IMR-90 (cell line): ENCODE data around the gene HMG20B. TPM values are rescaled to one million over a fixed set of nuclear protein-coding genes. Genes with fewer than 3 reads are reported as not detected.

Source experiments
- ATAC-seq: fragments of 200-7000 bp; cut with Tn5 transposase; 2 replicates; pipeline ENCODE4 v1.9.1; 2020; ENCODE audit warnings: low read depth, mild to moderate bottlenecking, moderate library complexity
- BruUV-seq: library from RNA; stranded (reverse); fragments of 400-500 nt; replicated peaks from 2 replicates; lab custom pipeline; 2021; lab: Mats Ljungman, UMichigan
- CTCF ChIA-PET: fragments of 300-600 bp; formaldehyde crosslinking; extraction: SDS; loops from one replicate; lab custom pipeline; 2021; ENCODE audit warnings: antibody characterized with exemption; lab: Yijun Ruan, JAX
- POLR2A ChIA-PET: fragments of 300-600 bp; sonication (Branson Sonifier 250); formaldehyde crosslinking; loops from one replicate; lab custom pipeline; 2022; ENCODE audit warnings: antibody characterized with exemption; ENCODE audit not compliant: unreplicated experiment; lab: Charles Lee
- DNase-seq: peaks from one replicate; pipeline ENCODE4 v3.0.0; 2013
- H2AFZ ChIP-seq: replicated peaks from 2 replicates; pipeline ENCODE3; 2013; ENCODE audit warnings: low read length, mild to moderate bottlenecking; ENCODE audit not compliant: poor library complexity
- H2AK5ac ChIP-seq: 2 replicates; pipeline ENCODE4 v1.6.1; 2013; ENCODE audit warnings: low read depth, low read length, inconsistent platforms
- H2AK9ac ChIP-seq: replicated peaks from 2 replicates; pipeline ENCODE3; 2013; ENCODE audit warnings: mild to moderate bottlenecking, low read depth, low read length, moderate library complexity; ENCODE audit not compliant: poor library complexity
- H2BK120ac ChIP-seq: 2 replicates; pipeline ENCODE4 v1.6.1; 2013; ENCODE audit warnings: low read depth, low read length, inconsistent platforms
- H2BK15ac ChIP-seq: 3 replicates; pipeline ENCODE4 v1.6.1; 2013; ENCODE audit warnings: low read depth, low read length, inconsistent platforms
- H2BK20ac ChIP-seq: 2 replicates; pipeline ENCODE4 v1.6.1; 2013; ENCODE audit warnings: low read depth, mild to moderate bottlenecking, inconsistent platforms, low read length, moderate library complexity
- H2BK5ac ChIP-seq: 2 replicates; pipeline ENCODE4 v1.6.1; 2013; ENCODE audit warnings: mild to moderate bottlenecking, low read depth, low read length, inconsistent platforms; ENCODE audit not compliant: poor library complexity, severe bottlenecking
- H3K14ac ChIP-seq: replicated peaks from 2 replicates; pipeline ENCODE4 v1.6.1; 2013; ENCODE audit warnings: low read depth, low read length, inconsistent platforms
- H3K18ac ChIP-seq: 2 replicates; pipeline ENCODE4 v1.6.1; 2013; ENCODE audit warnings: low read depth, low read length, control low read depth
- H3K23ac ChIP-seq: 2 replicates; pipeline ENCODE4 v1.6.1; 2013; ENCODE audit warnings: low read depth, low read length, inconsistent platforms
- H3K27ac ChIP-seq: 2 replicates; pipeline ENCODE4 v1.5.1; 2013; ENCODE audit warnings: mild to moderate bottlenecking, control low read depth, low read length; ENCODE audit not compliant: insufficient read depth
- H3K27me3 ChIP-seq: 2 replicates; pipeline ENCODE4 v1.6.1; 2013; ENCODE audit warnings: low read length; ENCODE audit not compliant: control insufficient read depth, insufficient read depth
- H3K36me3 ChIP-seq: 2 replicates; pipeline ENCODE4 v1.6.1; 2013; ENCODE audit warnings: low read length, mixed read lengths; ENCODE audit not compliant: control insufficient read depth, insufficient read depth
- H3K4ac ChIP-seq: 2 replicates; pipeline ENCODE4 v1.6.1; 2013; ENCODE audit warnings: low read depth, low read length, inconsistent platforms
- H3K4me1 ChIP-seq: 2 replicates; pipeline ENCODE4 v1.6.1; 2013; ENCODE audit warnings: low read length, mixed read lengths; ENCODE audit not compliant: control insufficient read depth, insufficient read depth
- H3K4me2 ChIP-seq: 2 replicates; pipeline ENCODE4 v1.6.1; 2013; ENCODE audit warnings: low read depth, mild to moderate bottlenecking, control low read depth, low read length, moderate library complexity
- H3K4me3 ChIP-seq: 2 replicates; pipeline ENCODE4 v1.5.1; 2013; ENCODE audit warnings: low read depth, mild to moderate bottlenecking, control low read depth, low read length, moderate library complexity; ENCODE audit not compliant: insufficient read depth
- H3K56ac ChIP-seq: 2 replicates; pipeline ENCODE4 v1.6.1; 2013; ENCODE audit warnings: low read length, inconsistent platforms; ENCODE audit not compliant: insufficient read depth; ENCODE audit errors: extremely low read depth
- H3K79me1 ChIP-seq, 2 experiments: 2 replicates each; pipeline ENCODE4 v1.6.1; 2013; ENCODE audit warnings: low read length in 2 of 2, inconsistent platforms in 1 of 2, low read depth in 1 of 2
- H3K9ac ChIP-seq: 2 replicates; pipeline ENCODE4 v1.6.1; 2013; ENCODE audit warnings: low read depth, low read length, control low read depth
- H3K9me1 ChIP-seq: 2 replicates; pipeline ENCODE4 v1.6.1; 2013; ENCODE audit warnings: low read length, inconsistent platforms; ENCODE audit not compliant: insufficient read depth
- H3K9me3 ChIP-seq: 2 replicates; pipeline ENCODE4 v1.6.1; 2013; ENCODE audit warnings: low read length; ENCODE audit not compliant: control insufficient read depth, insufficient read depth
- H4K20me1 ChIP-seq: 2 replicates; pipeline ENCODE4 v1.6.1; 2013; ENCODE audit warnings: low read length, inconsistent platforms; ENCODE audit not compliant: insufficient read depth
- H4K5ac ChIP-seq: 2 replicates; pipeline ENCODE4 v1.6.1; 2013; ENCODE audit warnings: mild to moderate bottlenecking, low read depth, low read length, control low read depth
- H4K8ac ChIP-seq, 2 experiments: 2 replicates each; pipeline ENCODE4 v1.6.1; 2013; ENCODE audit warnings: low read depth in 2 of 2, low read length in 2 of 2, control low read depth in 1 of 2, inconsistent platforms in 1 of 2
- H4K91ac ChIP-seq: 2 replicates; pipeline ENCODE4 v1.6.1; 2013; ENCODE audit warnings: low read depth, low read length, inconsistent platforms; ENCODE audit not compliant: insufficient read depth
- CHD1 ChIP-seq: IDR thresholded peaks from 2 replicates; pipeline ENCODE4 v1.6.1; 2012; ENCODE audit warnings: low read depth, low read length, improper control_type of control experiment
- FOS ChIP-seq: fragments of 150-350 bp; IDR thresholded peaks from 2 replicates; pipeline ENCODE4 v1.6.1; 2016; ENCODE audit warnings: low read depth, low read length
- MAFK ChIP-seq: IDR thresholded peaks from 2 replicates; pipeline ENCODE4 v1.6.1; 2012; ENCODE audit warnings: low read depth, low read length, improper control_type of control experiment
- MXI1 ChIP-seq: IDR thresholded peaks from 2 replicates; pipeline ENCODE4 v1.6.1; 2012; ENCODE audit warnings: low read depth, mild to moderate bottlenecking, low read length, moderate library complexity, borderline replicate concordance
- RAD21 ChIP-seq: IDR thresholded peaks from 2 replicates; pipeline ENCODE4 v1.6.1; 2012; ENCODE audit warnings: low read length, improper control_type of control experiment
- RCOR1 ChIP-seq: IDR thresholded peaks from 2 replicates; pipeline ENCODE4 v1.6.1; 2012; ENCODE audit warnings: mild to moderate bottlenecking, low read length, improper control_type of control experiment; ENCODE audit not compliant: insufficient replicate concordance
- RFX5 ChIP-seq: IDR thresholded peaks from 2 replicates; pipeline ENCODE4 v1.8.0; 2012; ENCODE audit warnings: low read depth, mild to moderate bottlenecking, low read length, moderate library complexity
- WGBS, 2 experiments: methylation state at CpG; one replicate each; pipeline versions ENCODE4 v1.1.5 to v1.1.7; 2013; ENCODE audit warnings: missing lambda C conversion rate in 2 of 2; ENCODE audit not compliant: insufficient read length in 1 of 2; ENCODE audit errors: extremely low coverage in 2 of 2; 5-methylcytosine and 5-hydroxymethylcytosine counted together
- dilution Hi-C: fragments of 300-500 bp; cut with HindIII; formaldehyde crosslinking; loops from one replicate; pipeline ENCODE4 v1.14.3; 2018; ENCODE audit warnings: low sequenced_read_pairs; ENCODE audit not compliant: unreplicated experiment
- in situ Hi-C: fragments of 300-500 bp; cut with MboI; formaldehyde crosslinking; loops from 3 replicates; pipeline ENCODE4 v1.14.3; 2019; ENCODE audit warnings: low sequenced_read_pairs, inconsistent platforms, mixed read lengths
- intact Hi-C: fragments of 100-400 bp; cut with micrococcal nuclease; formaldehyde crosslinking; loops from 2 replicates; pipeline ENCODE4 v1.10.0; 2022
- polyA plus RNA-seq, 3 experiments: library from polyadenylated mRNA; depleted of rRNA; stranded (reverse); fragments of >200 nt; gene quantifications; 2 replicates each; pipeline ENCODE4 v1.2.3, GENCODE V29; 2012; ENCODE audit warnings: low replicate concordance in 1 of 3
- total RNA-seq: library from RNA; depleted of rRNA; stranded (reverse); fragments of >200 nt; gene quantifications from 2 replicates; pipeline ENCODE4 v1.2.3, GENCODE V29; 2012
- TF ChIP-seq, protein P1 (sequence below): conservative IDR thresholded peaks from 2 replicates; pipeline ENCODE4 v1.5.1; 2012; ENCODE audit warnings: mild to moderate bottlenecking, low read depth, low read length, improper control_type of control experiment

The HMG20B gene
- total and polyA plus RNA-seq, 2 of the 4 experiments (the other 2 are of a cell fraction) = 57.5 to 63.8 TPM

- dilution Hi-C loops (no loop called here), intact Hi-C loops (loop anchor here (10.0 kb wide), 1 partner anchor 291 kb away; no protein-coding TSS in a partner anchor), in situ Hi-C loops (loop anchor here (25.0 kb wide), 1 partner anchor 303 kb away; no protein-coding TSS in a partner anchor)
- no peak overlapping the region for H3K18ac ChIP-seq
- no peak overlapping the region for H3K27ac ChIP-seq
- no peak overlapping the region for H2BK120ac ChIP-seq
- no peak overlapping the region for H4K8ac ChIP-seq
- H3K4ac ChIP-seq = no peak overlapping the region
- peaks cover 0 to 10% of the 10 kb centered on the region in 2 experiments; a peak in 1 of 4 replicates for H3K79me1 ChIP-seq
- no peaks in the 10 kb centered on the region for H3K27me3 ChIP-seq
- DNase-seq (no peak), ATAC-seq (no peak)
- H3K4me2 ChIP-seq = no peak overlapping the region
- H4K20me1 ChIP-seq = peaks cover 7% of the 10 kb centered on the region; the same call in 1 of the 2 replicates
- H3K4me3 ChIP-seq = no peak overlapping the region
- H2BK15ac ChIP-seq = no peak overlapping the region
- H3K56ac ChIP-seq = no peak overlapping the region
- no peaks in the 10 kb centered on the region for H3K9me1 ChIP-seq
- no TSS peak for BruUV-seq
- H3K36me3 ChIP-seq = peaks cover 35% of the 10 kb centered on the region
- H2AK5ac ChIP-seq = no peak overlapping the region
- CTCF ChIA-PET = no interaction called here
- no peak for TF ChIP-seq MXI1
- no peak for TF ChIP-seq MAFK
- TF ChIP-seq, protein P1, sequence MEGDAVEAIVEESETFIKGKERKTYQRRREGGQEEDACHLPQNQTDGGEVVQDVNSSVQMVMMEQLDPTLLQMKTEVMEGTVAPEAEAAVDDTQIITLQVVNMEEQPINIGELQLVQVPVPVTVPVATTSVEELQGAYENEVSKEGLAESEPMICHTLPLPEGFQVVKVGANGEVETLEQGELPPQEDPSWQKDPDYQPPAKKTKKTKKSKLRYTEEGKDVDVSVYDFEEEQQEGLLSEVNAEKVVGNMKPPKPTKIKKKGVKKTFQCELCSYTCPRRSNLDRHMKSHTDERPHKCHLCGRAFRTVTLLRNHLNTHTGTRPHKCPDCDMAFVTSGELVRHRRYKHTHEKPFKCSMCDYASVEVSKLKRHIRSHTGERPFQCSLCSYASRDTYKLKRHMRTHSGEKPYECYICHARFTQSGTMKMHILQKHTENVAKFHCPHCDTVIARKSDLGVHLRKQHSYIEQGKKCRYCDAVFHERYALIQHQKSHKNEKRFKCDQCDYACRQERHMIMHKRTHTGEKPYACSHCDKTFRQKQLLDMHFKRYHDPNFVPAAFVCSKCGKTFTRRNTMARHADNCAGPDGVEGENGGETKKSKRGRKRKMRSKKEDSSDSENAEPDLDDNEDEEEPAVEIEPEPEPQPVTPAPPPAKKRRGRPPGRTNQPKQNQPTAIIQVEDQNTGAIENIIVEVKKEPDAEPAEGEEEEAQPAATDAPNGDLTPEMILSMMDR = no peak
- TF ChIP-seq RCOR1 = no peak
- no peak for TF ChIP-seq RAD21
- TF ChIP-seq CHD1 = no peak
- TF ChIP-seq FOS = no peak
- TF ChIP-seq RFX5 = no peak
- H2AFZ ChIP-seq = peak overlapping the region; percentile 23
- no peaks in the 10 kb centered on the region for H3K9me3 ChIP-seq
- 96% methylated on average over 9 of the region's 26 CpGs; no CpG with 5 or more reads in 1 of the 2 experiments for WGBS, 2 experiments
- H2BK20ac ChIP-seq = no peak overlapping the region
- POLR2A ChIA-PET = no interaction called here
- no peak overlapping the region for H3K23ac ChIP-seq
- no peak overlapping the region for H3K9ac ChIP-seq
- H4K91ac ChIP-seq = no peak overlapping the region
- H3K14ac ChIP-seq = no peak overlapping the region
- peaks cover 3% of the 10 kb centered on the region; the same call in 1 of the 2 replicates for H3K4me1 ChIP-seq
- no peak overlapping the region for H2BK5ac ChIP-seq
- H4K5ac ChIP-seq = no peak overlapping the region
- no peak overlapping the region for H2AK9ac ChIP-seq
Observed at GRCh38 chr19:3615524-3616135, 42.9 kb downstream of the HMG20B start.
